Neural cell (in vitro differentiated cells): ENCODE results near the gene HCN1. TPM values are rescaled to one million over a fixed set of nuclear protein-coding genes. Genes with fewer than 3 reads are reported as not detected.

Source experiments
- H2AFZ ChIP-seq: fragments of 200-600, 300-800 bp; sonication (generic), shearing (Covaris generic); 2 replicates; pipeline ENCODE4 v1.6.0; 2014; ENCODE audit warnings: low read depth, mild to moderate bottlenecking, antibody characterized with exemption, low read length, moderate library complexity
- H3F3A ChIP-seq: fragments of 200-600 bp; shearing (Covaris generic); 2 replicates; pipeline ENCODE4 v1.6.1; 2016; ENCODE audit warnings: mild to moderate bottlenecking, moderate library complexity, mixed read lengths, antibody characterized with exemption, low read length; ENCODE audit not compliant: insufficient read depth, poor library complexity, severe bottlenecking
- H3K27ac ChIP-seq: fragments of 200-600, 300-800 bp; sonication (generic), shearing (Covaris generic); 2 replicates; pipeline ENCODE4 v1.5.1; 2014; ENCODE audit warnings: mild to moderate bottlenecking, low read length, moderate library complexity
- H3K27me3 ChIP-seq: fragments of 300-800, 200-600 bp; sonication (generic), shearing (Covaris generic); 2 replicates; pipeline ENCODE4 v1.6.0; 2014; ENCODE audit warnings: mild to moderate bottlenecking, low read depth, low read length, moderate library complexity; ENCODE audit not compliant: insufficient read depth
- H3K36me3 ChIP-seq: fragments of 300-800, 200-600 bp; sonication (generic), shearing (Covaris generic); 2 replicates; pipeline ENCODE4 v1.5.1; 2014; ENCODE audit warnings: mild to moderate bottlenecking, antibody characterized with exemption, low read length, moderate library complexity; ENCODE audit not compliant: insufficient read depth
- H3K4me2 ChIP-seq: fragments of 300-800, 200-600 bp; sonication (generic), shearing (Covaris generic); 2 replicates; pipeline ENCODE4 v1.6.0; 2014; ENCODE audit warnings: mild to moderate bottlenecking, low read length
- H3K4me3 ChIP-seq: fragments of 300-800, 200-600 bp; sonication (generic), shearing (Covaris generic); 2 replicates; pipeline ENCODE4 v1.5.1; 2014; ENCODE audit warnings: mild to moderate bottlenecking, low read length, moderate library complexity
- H3K79me2 ChIP-seq: fragments of 200-600 bp; shearing (Covaris generic); replicated peaks from 2 replicates; pipeline ENCODE4 v1.6.0; 2014; ENCODE audit warnings: mild to moderate bottlenecking, low read length, moderate library complexity; ENCODE audit not compliant: insufficient read depth
- H3K9ac ChIP-seq: fragments of 300-800, 200-600 bp; sonication (generic), shearing (Covaris generic); 2 replicates; pipeline ENCODE4 v1.6.1; 2016; ENCODE audit warnings: mild to moderate bottlenecking, low read length, mixed read lengths
- H3K9me2 ChIP-seq: fragments of 200-600 bp; shearing (Covaris generic); 2 replicates; pipeline ENCODE4 v1.6.1; 2016; ENCODE audit warnings: mild to moderate bottlenecking, low read length, mixed read lengths; ENCODE audit not compliant: insufficient read depth
- H3K9me3 ChIP-seq: fragments of 200-600, 300-800 bp; sonication (generic), shearing (Covaris generic); 2 replicates; pipeline ENCODE4 v1.6.1; 2016; ENCODE audit warnings: mild to moderate bottlenecking, mixed run types, low read length, moderate library complexity, mixed read lengths
- H4K20me1 ChIP-seq: fragments of 200-600 bp; shearing (Covaris generic); 2 replicates; pipeline ENCODE4 v1.6.1; 2016; ENCODE audit warnings: mild to moderate bottlenecking, mixed run types; ENCODE audit not compliant: insufficient read depth
- CTCF ChIP-seq: fragments of 450-650 bp; IDR thresholded peaks from 2 replicates; pipeline ENCODE4 v1.5.1; 2014; ENCODE audit warnings: antibody characterized with exemption, mild to moderate bottlenecking, moderate library complexity; ENCODE audit not compliant: poor library complexity, severe bottlenecking
- EP300 ChIP-seq: fragments of 450-650 bp; conservative IDR thresholded peaks from 2 replicates; pipeline ENCODE4 v1.6.1; 2014; ENCODE audit warnings: antibody characterized with exemption, mild to moderate bottlenecking, moderate library complexity; ENCODE audit not compliant: poor library complexity, severe bottlenecking
- EZH2 ChIP-seq: fragments of 200-600, 300-800 bp; shearing (Covaris generic), sonication (generic); IDR thresholded peaks from 2 replicates; pipeline ENCODE4 v1.6.1; 2014; ENCODE audit warnings: antibody characterized with exemption, low read length, borderline replicate concordance, mild to moderate bottlenecking; ENCODE audit not compliant: insufficient read depth, poor library complexity, severe bottlenecking
- MXI1 ChIP-seq: fragments of 450-650 bp; conservative IDR thresholded peaks from 2 replicates; pipeline ENCODE4 v1.6.1; 2014; ENCODE audit warnings: antibody characterized with exemption, mild to moderate bottlenecking; ENCODE audit not compliant: poor library complexity, severe bottlenecking
- POLR2AphosphoS5 ChIP-seq: IDR thresholded peaks from 2 replicates; pipeline ENCODE4 v1.6.1; 2012
- RAD21 ChIP-seq: fragments of 450-650 bp; conservative IDR thresholded peaks from 2 replicates; pipeline ENCODE4 v1.6.1; 2014; ENCODE audit warnings: antibody characterized with exemption, mild to moderate bottlenecking, moderate library complexity
- REST ChIP-seq: IDR thresholded peaks from 2 replicates; pipeline ENCODE4 v1.6.1; 2012; ENCODE audit warnings: borderline replicate concordance
- SMC3 ChIP-seq: fragments of 450-650 bp; conservative IDR thresholded peaks from 2 replicates; pipeline ENCODE4 v1.6.1; 2014; ENCODE audit warnings: antibody characterized with exemption, mild to moderate bottlenecking, moderate library complexity; ENCODE audit not compliant: poor library complexity
- TAF1 ChIP-seq: IDR thresholded peaks from 2 replicates; pipeline ENCODE4 v1.6.1; 2012; ENCODE audit warnings: low read depth
- polyA plus RNA-seq: library from polyadenylated mRNA; depleted of rRNA; stranded (reverse); fragments of >200 nt; gene quantifications from 2 replicates; pipeline ENCODE4 v1.2.3, GENCODE V29; 2014

HCN1 gene
- polyA plus RNA-seq, 1 donor from 2014 or later: 1.4 TPM

GRCh38 chr5:45691656-45692055 is 4.5 kb downstream of the HCN1 start:
- Histone ChIP-seq H3K27ac (no peak overlapping the region), H3K9me2 (no peaks in the 10 kb centered on the region), H3K9ac (no peak overlapping the region), H3K27me3 (peaks cover 29% of the 10 kb centered on the region), H3F3A (peaks cover 5% of the 10 kb centered on the region), H2AFZ (no peak overlapping the region), H3K79me2 (no peaks in the 10 kb centered on the region), H4K20me1 (no peaks in the 10 kb centered on the region), H3K4me3 (no peak overlapping the region), H3K4me2 (no peak overlapping the region), H3K9me3 (no peaks in the 10 kb centered on the region), H3K36me3 (no peaks in the 10 kb centered on the region)
- TF ChIP-seq POLR2AphosphoS5 (no peak), REST (no peak), RAD21 (no peak), EZH2 (no peak), SMC3 (no peak), TAF1 (no peak)

- no peaks in the 10 kb centered on the region for H4K20me1 ChIP-seq
- H2AFZ ChIP-seq: no peak overlapping the region
- no peak overlapping the region for H3K27ac ChIP-seq
- no peak overlapping the region for H3K4me3 ChIP-seq
- H3K27me3 ChIP-seq: peaks cover 3% of the 10 kb centered on the region
- H3K4me2 ChIP-seq: no peak overlapping the region
- no peaks in the 10 kb centered on the region for H3K9me2 ChIP-seq
- H3K9me3 ChIP-seq: no peaks in the 10 kb centered on the region
- no peaks in the 10 kb centered on the region for H3F3A ChIP-seq
- TF ChIP-seq EP300 (no peak), SMC3 (no peak), MXI1 (no peak), POLR2AphosphoS5 (no peak), REST (no peak), RAD21 (no peak), EZH2 (no peak), TAF1 (no peak), CTCF (no peak)
- H3K9ac ChIP-seq: no peak overlapping the region
- H3K79me2 ChIP-seq: no peaks in the 10 kb centered on the region
- H3K36me3 ChIP-seq: no peaks in the 10 kb centered on the region
Measured at GRCh38 chr5:45687701-45688100, 8.5 kb downstream of the HCN1 start.
